ENCODE data around the gene ABCG1. TPM values are rescaled to one million over a fixed set of nuclear protein-coding genes. Genes with fewer than 3 reads are reported as not detected.

ABCG1 gene
- total and polyA plus RNA-seq, 2 experiments from 2014 or later = 1.3 to 4.4 TPM

GRCh38 chr21:42271065-42271464 is 52.1 kb downstream of the ABCG1 start:
- no peak overlapping the region for H3K27ac Mint-ChIP-seq
- no peaks in the 10 kb centered on the region for H3F3A ChIP-seq (replicated peaks; ENCODE audit: low read depth)
- ATAC-seq (no peak), DNase-seq (ENCODE audit: low spot score) (no peak)
- H3K27me3 ChIP-seq (ENCODE audit: insufficient read depth) = no peaks in the 10 kb centered on the region
- H3K36me3 Mint-ChIP-seq (ENCODE audit: low read depth) = no peaks in the 10 kb centered on the region; the same call in 2 of the 3 replicates
- peaks cover 4% of the 10 kb centered on the region for H3K4me1 Mint-ChIP-seq
- H3K27me3 Mint-ChIP-seq (ENCODE audit: insufficient read depth, low read depth, poor library complexity) = peaks cover 7% of the 10 kb centered on the region
- no peaks in the 10 kb centered on the region for H3K9me3 Mint-ChIP-seq
- H2AFZ ChIP-seq = no peak overlapping the region
- H4K20me1 ChIP-seq (replicated peaks; ENCODE audit: insufficient read depth) = no peaks in the 10 kb centered on the region
- H3K4me3 ChIP-seq = no peak overlapping the region
- H3K4me2 ChIP-seq = no peak overlapping the region
- no peaks in the 10 kb centered on the region for H3K9me2 ChIP-seq (ENCODE audit: insufficient read depth)
- H3K36me3 ChIP-seq (ENCODE audit: insufficient read depth) = no peaks in the 10 kb centered on the region
- no peaks in the 10 kb centered on the region for H3K4me1 ChIP-seq (ENCODE audit: insufficient read depth)
- TF ChIP-seq NANOG (IDR thresholded peaks at IDR 0.05; ENCODE audit: borderline replicate concordance) (no peak), ZNF462 (CRISPR knock-in tag; IDR thresholded peaks at IDR 0.05) (no peak), EZH2 (IDR thresholded peaks at IDR 0.05; ENCODE audit: low read depth, unreplicated experiment) (no peak), POLR2AphosphoS5 (IDR thresholded peaks at IDR 0.05; ENCODE audit: low read depth) (no peak), ZNF331 (CRISPR knock-in tag; IDR thresholded peaks at IDR 0.05; ENCODE audit: low read depth) (no peak), ZNF114 (CRISPR knock-in tag; IDR thresholded peaks at IDR 0.05) (no peak), JUNB (IDR thresholded peaks at IDR 0.05; ENCODE audit: unreplicated experiment) (no peak)
- TF ChIP-seq, protein P1, sequence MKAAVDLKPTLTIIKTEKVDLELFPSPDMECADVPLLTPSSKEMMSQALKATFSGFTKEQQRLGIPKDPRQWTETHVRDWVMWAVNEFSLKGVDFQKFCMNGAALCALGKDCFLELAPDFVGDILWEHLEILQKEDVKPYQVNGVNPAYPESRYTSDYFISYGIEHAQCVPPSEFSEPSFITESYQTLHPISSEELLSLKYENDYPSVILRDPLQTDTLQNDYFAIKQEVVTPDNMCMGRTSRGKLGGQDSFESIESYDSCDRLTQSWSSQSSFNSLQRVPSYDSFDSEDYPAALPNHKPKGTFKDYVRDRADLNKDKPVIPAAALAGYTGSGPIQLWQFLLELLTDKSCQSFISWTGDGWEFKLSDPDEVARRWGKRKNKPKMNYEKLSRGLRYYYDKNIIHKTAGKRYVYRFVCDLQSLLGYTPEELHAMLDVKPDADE (IDR thresholded peaks at IDR 0.05) = no peak
- H3K4me3 Mint-ChIP-seq = no peak overlapping the region
- no peaks in the 10 kb centered on the region for H3K79me2 ChIP-seq (replicated peaks; ENCODE audit: insufficient read depth)
- H3K27ac ChIP-seq (ENCODE audit: low read depth) = no peak overlapping the region

Measured in GM23338 (cell line).